HUES48 (cell line): ENCODE results near the gene GKN1.

Source experiments
- H3K27ac ChIP-seq: one replicate; pipeline ENCODE4 v1.7.0; 2013; ENCODE audit warnings: low read depth, low read length, inconsistent platforms
- H3K27me3 ChIP-seq: 2 replicates; pipeline ENCODE4 v1.6.1; 2013; ENCODE audit warnings: mild to moderate bottlenecking, low read length; ENCODE audit not compliant: control insufficient read depth, insufficient read depth
- H3K36me3 ChIP-seq: 2 replicates; pipeline ENCODE4 v1.6.1; 2013; ENCODE audit warnings: low read length; ENCODE audit not compliant: control insufficient read depth, insufficient read depth
- H3K4me1 ChIP-seq: 2 replicates; pipeline ENCODE4 v1.6.1; 2013; ENCODE audit warnings: mild to moderate bottlenecking, low read length; ENCODE audit not compliant: control insufficient read depth, insufficient read depth
- H3K4me3 ChIP-seq: 2 replicates; pipeline ENCODE4 v1.5.1; 2013; ENCODE audit warnings: mild to moderate bottlenecking, low read depth, low read length
- H3K9ac ChIP-seq: 2 replicates; pipeline ENCODE4 v1.6.1; 2013; ENCODE audit warnings: mild to moderate bottlenecking, low read depth, low read length, moderate library complexity
- H3K9me3 ChIP-seq: 2 replicates; pipeline ENCODE4 v1.6.1; 2013; ENCODE audit warnings: low read length; ENCODE audit not compliant: control insufficient read depth, insufficient read depth

The GKN1 gene

DNA sequence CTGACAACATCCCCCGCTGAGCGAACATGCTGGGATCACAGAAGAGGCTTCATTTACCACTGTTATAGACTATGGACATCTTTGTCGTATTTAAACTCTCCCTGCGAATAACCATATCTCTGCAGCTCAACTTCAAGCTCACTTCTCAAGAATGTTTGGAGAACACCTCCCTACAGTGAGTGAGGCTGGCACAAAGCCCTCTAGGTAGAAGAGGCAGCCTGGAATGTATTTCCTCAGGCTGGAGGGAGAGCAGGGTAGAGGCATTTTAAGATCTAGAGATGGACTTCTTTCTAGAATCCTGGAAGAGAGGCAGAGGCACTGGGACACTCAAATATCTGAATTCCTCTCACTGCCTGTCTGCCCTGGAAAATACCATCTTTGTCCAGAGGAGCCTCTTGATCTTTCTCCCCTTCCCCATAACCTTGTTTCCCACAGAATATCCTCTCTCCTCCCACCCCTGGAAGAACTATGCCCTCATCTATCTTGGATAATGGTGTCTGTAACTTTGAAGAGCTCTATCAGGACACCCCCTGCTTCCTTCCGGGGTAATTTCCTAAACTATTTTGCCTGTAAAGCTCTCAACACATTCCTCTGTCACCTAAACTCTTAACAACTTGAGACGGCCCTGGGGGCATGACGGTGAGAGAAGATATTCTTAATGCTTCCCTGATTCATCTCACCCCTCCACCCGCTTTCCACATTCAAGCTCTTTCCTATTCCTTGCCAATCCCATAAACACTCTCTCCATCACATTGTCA is 36.2 kb downstream of the GKN1 start:
- no peaks in the 10 kb centered on the region for H3K36me3 ChIP-seq
- no peak overlapping the region for H3K4me3 ChIP-seq
- H3K4me1 ChIP-seq: peaks cover 16% of the 10 kb centered on the region
- H3K9me3 ChIP-seq: no peaks in the 10 kb centered on the region
- H3K27ac ChIP-seq: no peak overlapping the region
- peaks cover 18% of the 10 kb centered on the region for H3K27me3 ChIP-seq
- no peak overlapping the region for H3K9ac ChIP-seq

DNA sequence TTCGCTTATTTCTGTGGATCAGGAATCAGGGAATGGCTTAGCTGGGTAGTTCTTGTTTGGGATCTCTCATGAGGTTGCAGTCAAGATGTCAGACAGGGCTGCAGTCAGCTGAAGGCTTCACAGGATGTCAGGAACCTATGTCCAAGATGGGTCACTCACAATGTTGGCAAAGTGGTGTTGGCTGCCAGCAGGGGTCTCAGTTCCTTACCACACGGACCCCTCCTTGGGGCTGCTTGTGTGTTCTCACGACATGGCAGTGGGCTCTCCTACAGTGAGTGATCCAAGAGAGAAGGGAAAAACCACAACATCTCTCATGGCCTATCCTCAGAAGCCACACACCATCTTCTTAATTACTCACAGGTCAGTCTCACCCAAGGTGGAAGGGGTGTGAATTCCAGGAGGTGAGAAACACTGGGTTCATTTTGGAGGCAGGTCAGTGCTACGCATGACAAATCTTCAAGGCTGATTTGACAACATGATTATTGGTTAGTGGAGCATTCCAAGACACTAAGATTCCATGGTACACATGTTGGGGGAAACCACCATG is 37.2 kb downstream of the GKN1 start:
- Histone ChIP-seq H3K27ac (no peak overlapping the region), H3K27me3 (peaks cover 18% of the 10 kb centered on the region)

DNA sequence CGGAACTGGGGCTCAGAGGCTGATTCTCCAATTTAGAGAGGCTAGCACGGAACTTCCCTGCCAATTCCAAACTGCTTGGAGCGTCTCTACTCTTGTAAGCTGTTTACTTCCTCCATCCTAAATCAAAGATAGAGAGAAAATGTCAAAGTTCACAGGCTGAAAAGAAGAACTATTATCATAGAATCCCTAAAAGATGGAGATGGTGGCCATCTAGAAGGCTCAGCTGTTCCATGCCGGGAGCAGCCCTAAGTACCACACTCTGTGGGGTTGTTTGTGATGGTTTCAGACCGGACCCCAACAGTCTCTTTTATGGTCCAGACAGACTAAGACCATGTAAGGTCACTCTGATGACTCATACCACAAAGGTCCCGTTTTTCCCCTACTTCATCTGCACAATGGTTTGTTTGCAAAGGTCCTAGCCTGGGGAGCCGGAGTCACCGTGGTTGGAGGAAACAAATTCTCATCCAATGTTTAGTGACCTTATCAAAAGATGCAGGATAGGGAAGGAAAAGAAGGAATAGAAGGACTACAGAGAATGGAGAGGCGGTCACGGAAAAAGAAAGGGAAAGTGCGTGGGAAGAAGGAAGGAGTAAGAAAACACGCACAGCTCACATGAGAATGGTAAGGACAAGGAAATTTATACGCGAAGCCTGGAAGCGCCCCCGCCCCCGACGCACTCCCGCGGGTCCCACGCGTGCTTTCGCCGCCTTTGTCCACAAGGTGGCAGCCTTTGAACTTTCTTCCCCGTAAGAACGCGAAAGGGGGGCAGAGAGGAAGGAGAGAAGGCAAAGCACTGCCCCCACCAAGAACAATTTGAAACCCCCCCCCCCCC is 38.1 kb downstream of the GKN1 start:
- peaks cover 18% of the 10 kb centered on the region for H3K27me3 ChIP-seq
- peak overlapping the region; percentile 94 for H3K4me3 ChIP-seq
- no peak overlapping the region for H3K9ac ChIP-seq
- peaks cover 16% of the 10 kb centered on the region for H3K4me1 ChIP-seq
- H3K9me3 ChIP-seq: no peaks in the 10 kb centered on the region
- H3K27ac ChIP-seq: no peak overlapping the region
- no peaks in the 10 kb centered on the region for H3K36me3 ChIP-seq

More for the DNA sequence above, 37.2 kb downstream of the GKN1 start:
- H3K4me3 ChIP-seq: no peak overlapping the region
- peaks cover 16% of the 10 kb centered on the region for H3K4me1 ChIP-seq
- no peaks in the 10 kb centered on the region for H3K36me3 ChIP-seq
- H3K9ac ChIP-seq: no peak overlapping the region
- no peaks in the 10 kb centered on the region for H3K9me3 ChIP-seq

DNA sequence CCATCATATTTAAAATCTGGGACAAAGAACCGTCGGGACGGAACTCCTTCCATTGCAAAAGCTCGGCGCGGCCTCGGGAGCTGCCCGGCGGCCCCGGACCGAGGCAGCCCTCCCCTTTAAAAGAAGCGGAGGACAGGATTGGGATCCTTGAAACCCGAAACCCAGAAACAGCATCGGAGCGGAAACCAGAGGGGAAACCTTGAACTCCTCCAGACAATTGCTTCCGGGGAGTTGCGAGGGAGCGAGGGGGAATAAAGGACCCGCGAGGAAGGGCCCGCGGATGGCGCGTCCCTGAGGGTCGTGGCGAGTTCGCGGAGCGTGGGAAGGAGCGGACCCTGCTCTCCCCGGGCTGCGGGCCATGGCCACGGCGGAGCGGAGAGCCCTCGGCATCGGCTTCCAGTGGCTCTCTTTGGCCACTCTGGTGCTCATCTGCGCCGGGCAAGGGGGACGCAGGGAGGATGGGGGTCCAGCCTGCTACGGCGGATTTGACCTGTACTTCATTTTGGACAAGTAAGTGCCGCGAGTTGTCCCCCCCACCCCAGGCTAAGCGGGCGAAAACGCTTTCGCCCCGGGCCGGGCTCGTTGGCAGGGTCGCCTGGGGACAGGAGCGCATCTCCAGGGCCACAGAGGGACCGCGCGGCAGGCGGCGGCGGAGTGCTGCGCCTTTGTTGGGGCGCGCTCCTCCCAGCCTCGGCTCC is 38.9 kb downstream of the GKN1 start, which contains the start of gene ANTXR1:
Gene ANTXR1, plus strand, starts transcription at position 38 of the 698 bp plus-strand sequence. Its CDS starts 321 bp downstream, at position 359.
- Histone ChIP-seq H3K9me3 (no peaks in the 10 kb centered on the region), H3K27me3 (peaks cover 18% of the 10 kb centered on the region), H3K9ac (peak within 1 kb of the TSS; percentile 76), H3K27ac (peak within 1 kb of the TSS; percentile 77), H3K4me1 (peaks cover 16% of the 10 kb centered on the region), H3K36me3 (no peaks in the 10 kb centered on the region), H3K4me3 (peak within 1 kb of the TSS; percentile 94)

DNA sequence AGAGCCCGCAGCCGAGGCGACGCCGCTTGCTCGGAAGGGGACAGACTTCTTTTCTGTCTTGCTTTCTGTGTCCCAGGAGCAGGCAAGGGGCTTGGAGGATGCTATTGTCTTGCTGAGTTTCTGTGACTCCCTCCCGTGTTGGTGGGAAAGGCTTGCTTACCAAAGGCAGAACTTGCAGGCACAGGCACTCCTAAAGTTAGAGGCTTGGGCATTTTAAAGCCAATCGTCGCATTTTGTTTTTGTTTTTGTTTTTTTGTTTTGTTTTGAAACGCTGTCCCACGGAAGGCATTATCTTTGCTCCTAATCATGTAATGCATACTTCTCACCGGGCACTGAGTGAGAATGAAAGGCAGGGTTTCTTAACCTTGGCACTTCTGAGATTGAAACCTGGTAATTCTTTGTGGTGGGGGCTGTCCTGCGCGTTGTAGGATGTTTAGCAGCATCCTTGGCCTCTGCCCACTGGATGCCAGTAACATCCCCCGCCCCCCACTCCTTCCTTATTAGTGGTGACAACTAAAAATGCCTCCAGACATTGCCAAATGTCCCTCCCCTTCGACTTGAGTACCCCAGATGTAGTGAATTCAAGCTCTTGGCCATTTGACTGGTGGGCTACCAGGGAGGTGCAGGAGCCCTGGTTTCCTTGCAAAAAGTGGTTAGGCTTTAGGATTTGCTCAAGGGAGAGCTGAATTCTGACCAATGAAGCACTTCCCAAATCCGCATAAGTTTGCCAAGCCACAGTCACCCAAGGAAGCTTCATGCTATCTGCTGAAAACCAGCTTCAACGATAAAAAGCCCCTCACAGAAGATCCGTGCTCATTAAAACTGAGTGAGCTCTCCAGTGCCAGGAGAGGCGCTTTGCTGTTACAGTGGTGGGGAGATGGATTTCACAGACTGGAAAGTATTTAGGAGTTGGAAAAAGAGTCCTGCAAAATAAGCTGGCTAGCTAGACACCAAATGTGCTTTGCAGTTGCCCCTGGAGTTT is 39.7 kb downstream of the GKN1 start:
- Histone ChIP-seq H3K27me3 (peaks cover 18% of the 10 kb centered on the region), H3K27ac (peak overlapping the region; percentile 77), H3K4me1 (peaks cover 16% of the 10 kb centered on the region), H3K36me3 (no peaks in the 10 kb centered on the region), H3K9me3 (no peaks in the 10 kb centered on the region), H3K9ac (peak overlapping the region; percentile 76), H3K4me3 (peak overlapping the region; percentile 94)

DNA sequence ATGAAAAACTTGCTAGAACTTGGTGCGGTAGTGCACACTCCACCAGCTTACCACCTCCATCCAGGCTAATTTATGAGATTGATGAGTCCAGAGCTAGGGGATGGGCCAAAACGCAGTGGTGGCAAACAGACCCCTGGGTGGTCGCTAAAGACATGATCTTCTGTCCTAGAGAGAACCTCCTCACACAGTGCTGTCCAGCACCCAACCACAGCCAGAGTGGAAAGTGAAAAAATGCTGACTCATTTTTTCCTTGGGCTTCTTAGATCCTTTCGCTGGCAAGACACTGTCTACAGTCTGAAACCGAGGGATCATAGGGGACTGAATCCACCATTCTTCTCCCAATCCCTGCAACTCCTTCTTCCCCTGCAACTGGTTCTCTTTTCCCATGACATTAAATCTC is 42.6 kb downstream of the GKN1 start:
- peaks cover 29% of the 10 kb centered on the region for H3K4me1 ChIP-seq
- H3K4me3 ChIP-seq: no peak overlapping the region

DNA sequence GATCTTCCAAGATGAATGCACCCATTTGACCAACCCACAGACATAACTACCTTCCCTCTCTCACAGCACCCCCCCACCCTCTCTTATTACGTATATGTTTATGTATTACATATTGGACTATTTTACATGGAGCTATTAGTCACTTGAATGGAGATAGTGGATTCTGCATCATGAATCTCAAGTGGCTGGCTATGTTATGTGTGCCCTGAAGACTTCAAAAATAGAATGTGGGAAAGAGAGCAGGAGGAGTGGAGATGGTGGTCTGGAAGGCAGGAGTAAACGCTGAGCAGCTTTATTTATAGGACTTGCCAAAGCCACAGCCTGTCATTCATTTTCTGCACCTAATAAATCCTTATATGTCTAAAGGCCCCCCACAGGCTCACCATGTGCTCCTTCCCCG is 43.4 kb downstream of the GKN1 start:
- H3K27me3 ChIP-seq: peaks cover 6% of the 10 kb centered on the region; the same call in 1 of the 2 replicates
- H3K27ac ChIP-seq: no peak overlapping the region
- H3K36me3 ChIP-seq: no peaks in the 10 kb centered on the region
- H3K9me3 ChIP-seq: no peaks in the 10 kb centered on the region
- no peak overlapping the region for H3K4me3 ChIP-seq
- H3K9ac ChIP-seq: no peak overlapping the region
- peaks cover 26% of the 10 kb centered on the region for H3K4me1 ChIP-seq

More for the DNA sequence above, 42.6 kb downstream of the GKN1 start:
- H3K36me3 ChIP-seq: no peaks in the 10 kb centered on the region
- no peak overlapping the region for H3K27ac ChIP-seq
- no peaks in the 10 kb centered on the region for H3K9me3 ChIP-seq
- H3K9ac ChIP-seq: no peak overlapping the region
- H3K27me3 ChIP-seq: peaks cover 13% of the 10 kb centered on the region; the same call in 1 of the 2 replicates

DNA sequence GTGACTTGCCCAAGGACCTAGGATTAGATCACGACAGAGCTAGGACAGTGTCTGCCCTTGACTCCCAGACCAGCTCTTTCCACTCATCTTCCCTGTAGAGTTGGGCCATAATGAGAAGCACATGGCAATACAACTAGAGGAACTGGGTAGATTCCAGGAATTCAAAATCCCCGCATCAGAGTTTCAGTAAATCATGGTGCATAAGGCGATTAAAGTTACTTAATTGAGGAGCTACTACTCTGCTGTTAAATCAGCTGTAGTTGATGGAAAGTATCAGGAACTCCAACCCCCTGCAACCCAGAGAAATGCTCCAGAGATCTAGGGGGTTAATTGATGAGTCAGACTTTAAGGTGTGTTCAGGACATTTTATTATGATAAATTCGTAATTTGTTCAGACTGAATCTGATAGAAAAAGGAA is 44.3 kb downstream of the GKN1 start:
- H3K9ac ChIP-seq: no peak overlapping the region
- no peaks in the 10 kb centered on the region for H3K9me3 ChIP-seq
- H3K27ac ChIP-seq: no peak overlapping the region
- H3K4me1 ChIP-seq: peaks cover 26% of the 10 kb centered on the region
- H3K27me3 ChIP-seq: peaks cover 6% of the 10 kb centered on the region; the same call in 1 of the 2 replicates
- H3K4me3 ChIP-seq: no peak overlapping the region
- H3K36me3 ChIP-seq: no peaks in the 10 kb centered on the region

DNA sequence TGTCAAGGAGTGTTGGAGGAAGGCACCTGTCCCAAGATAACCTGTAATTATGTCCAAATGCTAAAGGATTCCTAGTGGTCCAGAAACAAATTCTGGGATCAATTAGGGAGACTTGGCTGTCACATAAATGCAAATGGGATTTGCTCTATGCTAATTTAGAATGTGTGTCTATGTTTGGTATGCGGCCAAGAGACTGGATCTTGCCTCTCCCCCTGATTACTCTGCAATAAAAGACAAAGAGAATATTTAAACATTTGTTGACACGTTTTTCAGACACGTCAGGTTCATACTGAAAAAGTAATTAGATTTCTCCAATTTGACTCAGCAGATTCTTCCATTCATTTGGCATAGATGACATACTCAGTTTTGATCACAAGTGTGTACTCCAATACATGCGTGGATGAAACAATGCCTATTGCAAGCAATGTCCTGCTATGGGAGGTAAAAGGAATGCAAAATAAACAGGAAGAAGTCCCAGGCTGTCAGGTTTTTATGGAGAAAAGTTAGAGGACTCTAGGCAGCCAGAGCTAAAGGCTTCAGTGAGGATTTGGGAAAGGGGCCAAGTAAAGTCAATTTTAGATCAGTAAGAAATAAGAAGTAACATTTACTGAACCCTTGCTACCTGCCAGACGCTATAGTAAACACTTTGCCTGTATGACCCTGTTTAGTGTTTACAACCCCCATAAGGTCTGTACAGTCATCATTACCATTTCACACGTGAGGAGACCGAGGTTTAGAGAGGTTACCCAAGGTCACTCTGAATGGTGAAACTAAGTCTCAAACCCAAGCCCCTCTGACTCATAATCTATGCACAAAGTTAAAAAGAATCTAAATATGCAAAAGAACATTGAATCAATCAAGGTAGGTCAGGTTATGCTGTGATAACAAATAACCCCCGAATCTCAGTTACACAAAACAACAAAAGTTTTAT is 46.3 kb downstream of the GKN1 start:
- Histone ChIP-seq H3K27ac (no peak overlapping the region), H3K36me3 (no peaks in the 10 kb centered on the region), H3K27me3 (no peaks in the 10 kb centered on the region), H3K9ac (no peak overlapping the region), H3K9me3 (no peaks in the 10 kb centered on the region), H3K4me3 (no peak overlapping the region), H3K4me1 (peaks cover 13% of the 10 kb centered on the region)
